Dermis blood vessel endothelial cell (primary cell): ENCODE measurements around the gene SORL1. TPM values are rescaled to one million over a fixed set of nuclear protein-coding genes. Genes with fewer than 3 reads are reported as not detected.

Source experiments
- DNase-seq: peaks from one replicate; pipeline ENCODE4 v3.0.0; 2010
- total RNA-seq: library from RNA; depleted of rRNA; stranded (reverse); fragments of >200 nt; gene quantifications from 2 replicates; pipeline ENCODE4 v1.2.3, GENCODE V29; 2014

The SORL1 gene
- total RNA-seq, 1 donor from 2014 or later = 0.17 TPM

- no peak for DNase-seq
These were observed 213.2 kb downstream of the SORL1 start for GRCh38 chr11:121665206-121665838.

GRCh38 chr11:121667836-121668235 lies 215.7 kb downstream of the SORL1 start:
- DNase-seq = no peak

GRCh38 chr11:121669422-121669821 lies 217.3 kb downstream of the SORL1 start:
- DNase-seq = no peak

- no peak for DNase-seq
These were observed 218.2 kb downstream of the SORL1 start for GRCh38 chr11:121670266-121670665.

GRCh38 chr11:121670805-121671282 lies 218.7 kb downstream of the SORL1 start:
- no peak for DNase-seq

GRCh38 chr11:121671283-121672168 lies 219.4 kb downstream of the SORL1 start:
- no peak for DNase-seq

- no peak for DNase-seq
These were observed 220.7 kb downstream of the SORL1 start for GRCh38 chr11:121672630-121673487.

- DNase-seq = no peak
These were observed 229.6 kb downstream of the SORL1 start for GRCh38 chr11:121681550-121682268.

Other genes with a start within 250 kb of the SORL1 start
- 21.6 and 40.8 TPM in 2 replicates for gene SC5D, start 159.5 kb upstream of the SORL1 start, total RNA-seq